Gastroesophageal sphincter (tissue), 4 donors: ENCODE results near the gene DDAH2. TPM values are rescaled to one million over a fixed set of nuclear protein-coding genes. Genes with fewer than 3 reads are reported as not detected.

Source experiments
- ATAC-seq: fragments of 150-250 bp; one replicate; pipeline ENCODE4 v1.9.1; 2016; ENCODE audit warnings: mild to moderate bottlenecking, moderate library complexity
- H3K27ac ChIP-seq, 4 donors: fragments of 200-600 bp; sonication (generic) in 3 of 4; 1 replicate in 3 of 4; 2 replicates in 1 of 4; pipeline ENCODE4 v1.5.1; 2016 to 2019
- H3K27me3 ChIP-seq: fragments of 200-600 bp; sonication (generic); one replicate; pipeline ENCODE4 v1.5.1; 2019
- H3K36me3 ChIP-seq, 2 donors: fragments of 200-600 bp; sonication (generic); one replicate each; pipeline ENCODE4 v1.5.1; 2019; ENCODE audit warnings: control low read depth in 1 of 2
- H3K4me1 ChIP-seq, 3 donors: fragments of 200-600 bp; sonication (generic); 1 replicate in 2 of 3; 2 replicates in 1 of 3; pipeline ENCODE4 v1.5.1; 2016 to 2019; ENCODE audit warnings: control low read depth in 2 of 3
- H3K4me3 ChIP-seq, 2 donors: fragments of 200-600 bp; sonication (generic); one replicate each; pipeline ENCODE4 v1.5.1; 2019; ENCODE audit warnings: mild to moderate bottlenecking in 1 of 2, moderate library complexity in 1 of 2
- H3K9me3 ChIP-seq, 3 donors: fragments of 200-600 bp; sonication (generic); one replicate each; pipeline ENCODE4 v1.5.1; 2017 to 2019; ENCODE audit warnings: control low read depth in 2 of 3
- EP300 ChIP-seq: sonication (generic); formaldehyde crosslinking; IDR thresholded peaks from one replicate; pipeline ENCODE4 v1.6.1; 2017; ENCODE audit warnings: antibody characterized with exemption, mild to moderate bottlenecking
- POLR2A ChIP-seq, 2 donors: fragments of 450-650 bp; IDR thresholded peaks; one replicate each; pipeline ENCODE4 v1.6.1; 2017; ENCODE audit warnings: antibody characterized with exemption in 2 of 2, mild to moderate bottlenecking in 2 of 2, moderate library complexity in 1 of 2
- POLR2AphosphoS5 ChIP-seq: sonication (generic); formaldehyde crosslinking; IDR thresholded peaks from one replicate; pipeline ENCODE4 v1.6.1; 2017; ENCODE audit warnings: antibody characterized with exemption
- WGBS, 2 donors: methylation state at CpG; one replicate each; pipeline ENCODE4 v1.1.5; 2018; ENCODE audit warnings: low coverage in 1 of 2; 5-methylcytosine and 5-hydroxymethylcytosine counted together
- total RNA-seq, 4 donors: library from RNA; depleted of rRNA; stranded (reverse); fragments of >200 nt; gene quantifications; one replicate each; pipeline ENCODE4 v1.1.0, GENCODE V29; 2016
- TF ChIP-seq, protein P1 (sequence below), 4 experiments: fragments of 200-600 bp in 2 of 4; fragments of 450-650 bp in 2 of 4; sonication (generic) in 1 of 4; IDR thresholded peaks; one replicate each; pipeline ENCODE4 v1.5.1; 2017 to 2019; ENCODE audit warnings: antibody characterized with exemption in 4 of 4, mild to moderate bottlenecking in 2 of 4, moderate library complexity in 2 of 4

Gene DDAH2
- total RNA-seq, 4 donors from 2014 or later: 75.6 to 127 (median 99.0) TPM

- peaks cover 0 to 17% of the 10 kb centered on the region in 2 donors for H3K36me3 ChIP-seq
- 79 to 83% methylated on average over 3 of the region's 4 CpGs for WGBS, 2 donors
- no peak within 1 kb of the TSS for H3K27ac ChIP-seq
- TF ChIP-seq EP300 (no peak), POLR2AphosphoS5 (no peak), POLR2A (IDR thresholded peaks at IDR 0.05) (no peak)
- TF ChIP-seq, protein P1, sequence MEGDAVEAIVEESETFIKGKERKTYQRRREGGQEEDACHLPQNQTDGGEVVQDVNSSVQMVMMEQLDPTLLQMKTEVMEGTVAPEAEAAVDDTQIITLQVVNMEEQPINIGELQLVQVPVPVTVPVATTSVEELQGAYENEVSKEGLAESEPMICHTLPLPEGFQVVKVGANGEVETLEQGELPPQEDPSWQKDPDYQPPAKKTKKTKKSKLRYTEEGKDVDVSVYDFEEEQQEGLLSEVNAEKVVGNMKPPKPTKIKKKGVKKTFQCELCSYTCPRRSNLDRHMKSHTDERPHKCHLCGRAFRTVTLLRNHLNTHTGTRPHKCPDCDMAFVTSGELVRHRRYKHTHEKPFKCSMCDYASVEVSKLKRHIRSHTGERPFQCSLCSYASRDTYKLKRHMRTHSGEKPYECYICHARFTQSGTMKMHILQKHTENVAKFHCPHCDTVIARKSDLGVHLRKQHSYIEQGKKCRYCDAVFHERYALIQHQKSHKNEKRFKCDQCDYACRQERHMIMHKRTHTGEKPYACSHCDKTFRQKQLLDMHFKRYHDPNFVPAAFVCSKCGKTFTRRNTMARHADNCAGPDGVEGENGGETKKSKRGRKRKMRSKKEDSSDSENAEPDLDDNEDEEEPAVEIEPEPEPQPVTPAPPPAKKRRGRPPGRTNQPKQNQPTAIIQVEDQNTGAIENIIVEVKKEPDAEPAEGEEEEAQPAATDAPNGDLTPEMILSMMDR (IDR thresholded peaks at IDR 0.05): no peak
- peaks cover 0 to 4% (median 0%) of the 10 kb centered on the region in 3 donors for H3K4me1 ChIP-seq
- H3K9me3 ChIP-seq: no peaks in the 10 kb centered on the region
- no peak for ATAC-seq
- H3K27me3 ChIP-seq: no peaks in the 10 kb centered on the region
- H3K4me3 ChIP-seq: no peak within 1 kb of the TSS
Observed at GRCh38 chr6:31721351-31722020, 7.6 kb downstream of the DDAH2 start, which contains the start of gene LY6G6C. Gene LY6G6C (minus strand): TSS chr6:31721746. CDS start chr6:31721679, 67 bp downstream.

- peaks cover 0 to 5% of the 10 kb centered on the region in 2 donors for H3K36me3 ChIP-seq
- no peaks in the 10 kb centered on the region for H3K9me3 ChIP-seq
- ATAC-seq: no peak
- 84% methylated on average over 5 of the region's 5 CpGs; no CpG with 5 or more reads in 1 of the 2 donors for WGBS, 2 donors
- H3K27me3 ChIP-seq: no peaks in the 10 kb centered on the region
- H3K4me1 ChIP-seq: no peaks in the 10 kb centered on the region
- no peak overlapping the region for H3K27ac ChIP-seq
- TF ChIP-seq, protein P1 (IDR thresholded peaks at IDR 0.05): no peak
- no peak for TF ChIP-seq POLR2AphosphoS5
- TF ChIP-seq POLR2A (IDR thresholded peaks at IDR 0.05): no peak
- no peak for TF ChIP-seq EP300
- no peak overlapping the region for H3K4me3 ChIP-seq
Observed at GRCh38 chr6:31720196-31720770, 8.8 kb downstream of the DDAH2 start.

DNA sequence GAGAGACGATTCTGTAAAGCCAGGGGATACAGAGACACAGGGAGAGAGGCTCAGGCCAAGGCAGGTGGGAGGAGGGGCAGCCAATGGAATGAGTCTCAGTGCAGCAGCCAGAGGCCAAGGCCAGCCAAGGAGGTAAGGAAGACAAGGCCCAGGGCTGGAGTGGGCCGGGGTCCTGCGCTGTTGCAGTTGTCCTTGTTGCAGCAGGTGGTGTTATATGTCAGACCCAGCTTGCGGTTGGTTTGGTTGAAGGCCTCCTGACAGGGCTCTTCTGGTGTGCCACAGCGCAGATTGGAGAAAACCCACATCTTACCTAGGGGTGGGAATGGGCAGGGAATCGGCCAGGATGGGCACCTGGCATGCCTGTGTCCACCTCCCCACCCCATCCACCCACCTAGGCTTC, 10.1 kb downstream of the DDAH2 start:
- no peak for TF ChIP-seq EP300
- TF ChIP-seq, protein P1 (IDR thresholded peaks at IDR 0.05): no peak
- no peak for TF ChIP-seq POLR2AphosphoS5
- TF ChIP-seq POLR2A (IDR thresholded peaks at IDR 0.05): no peak
- 35 to 61% methylated on average over 2 of the region's 6 CpGs for WGBS, 2 donors
- Histone ChIP-seq H3K27ac (no peak overlapping the region), H3K36me3 (no peaks in the 10 kb centered on the region), H3K4me3 (no peak overlapping the region), H3K27me3 (no peaks in the 10 kb centered on the region), H3K4me1 (no peaks in the 10 kb centered on the region), H3K9me3 (no peaks in the 10 kb centered on the region)
- no peak for ATAC-seq

- Histone ChIP-seq H3K9me3 (no peaks in the 10 kb centered on the region), H3K27me3 (no peaks in the 10 kb centered on the region)
Observed at GRCh38 chr6:31718265-31718664, 10.8 kb downstream of the DDAH2 start.

DNA sequence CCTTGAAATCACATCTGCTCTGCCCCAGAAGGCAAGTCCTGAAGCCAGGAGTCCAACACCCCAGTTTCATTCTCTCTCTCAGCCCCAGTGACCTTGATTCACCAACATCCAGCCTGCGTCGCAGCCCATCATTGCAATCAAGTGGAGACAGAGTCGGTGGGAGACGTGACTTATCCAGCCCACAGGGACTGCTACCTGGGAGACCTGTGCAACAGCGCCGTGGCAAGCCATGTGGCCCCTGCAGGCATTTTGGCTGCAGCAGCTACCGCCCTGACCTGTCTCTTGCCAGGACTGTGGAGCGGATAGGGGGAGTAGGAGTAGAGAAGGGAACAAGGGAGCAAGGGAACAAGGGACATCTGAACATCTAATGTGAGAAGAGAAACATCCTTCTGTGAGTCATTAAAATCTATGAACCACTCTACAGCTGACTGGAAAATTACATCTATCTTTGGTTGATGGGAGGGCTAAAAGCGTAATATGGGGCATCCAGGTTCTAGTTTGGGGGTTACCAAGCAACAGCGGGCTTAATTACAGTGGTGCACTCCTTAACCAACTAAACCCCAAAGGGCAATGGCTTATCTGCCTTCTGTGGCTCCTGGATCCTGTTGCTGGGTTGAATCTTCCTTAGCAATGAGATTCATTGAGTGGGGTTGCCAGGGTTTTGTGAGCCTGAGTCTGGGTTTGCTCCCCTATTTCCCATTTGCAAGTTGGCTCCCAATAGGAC, 11.4 kb downstream of the DDAH2 start:
- no peaks in the 10 kb centered on the region for H3K4me1 ChIP-seq
- TF ChIP-seq POLR2A (IDR thresholded peaks at IDR 0.05) (no peak), POLR2AphosphoS5 (no peak), EP300 (no peak)
- TF ChIP-seq, protein P1 (IDR thresholded peaks at IDR 0.05): no peak
- H3K9me3 ChIP-seq: no peaks in the 10 kb centered on the region
- H3K27me3 ChIP-seq: no peaks in the 10 kb centered on the region
- no peak for ATAC-seq
- H3K36me3 ChIP-seq: no peaks in the 10 kb centered on the region
- no peak overlapping the region for H3K4me3 ChIP-seq
- WGBS, 2 donors: 72 to 89% methylated on average over 2 to 5 of the region's 10 CpGs
- H3K27ac ChIP-seq: no peak overlapping the region

More at GRCh38 chr6:31718265-31718664, 10.8 kb downstream of the DDAH2 start:
- Histone ChIP-seq H3K4me1 (no peaks in the 10 kb centered on the region), H3K27ac (no peak overlapping the region), H3K4me3 (no peak overlapping the region), H3K36me3 (no peaks in the 10 kb centered on the region)
- TF ChIP-seq POLR2A (IDR thresholded peaks at IDR 0.05): no peak
- 83 to 86% methylated on average over 1 of the region's 1 CpG for WGBS, 2 donors
- ATAC-seq: no peak
